Transverse colon (tissue), 4 donors: Measurements from ENCODE around the gene TCL1B. TPM values are rescaled to one million over a fixed set of nuclear protein-coding genes. Genes with fewer than 3 reads are reported as not detected.
"Not testable (repeated sequence)": the region's sequence is repeated elsewhere in the genome, so short reads cannot be mapped to it uniquely, and the experiment has no call there.

Experiments used
- DNase-seq: peaks from one replicate; pipeline ENCODE4 v3.0.0-alpha.2; 2019
- H3K27ac ChIP-seq, 4 donors: fragments of 200-600 bp; sonication (generic); 2 replicates each; pipeline ENCODE4 v1.5.1; 2016 to 2018; ENCODE audit warnings: inconsistent platforms in 4 of 4
- H3K27me3 ChIP-seq: fragments of 200-600 bp; sonication (generic); 2 replicates; pipeline ENCODE4 v1.5.1; 2017; ENCODE audit warnings: inconsistent platforms
- H3K36me3 ChIP-seq, 4 donors: fragments of 200-600 bp; sonication (generic); 2 replicates each; pipeline ENCODE4 v1.5.1; 2017 to 2019; ENCODE audit warnings: inconsistent platforms in 4 of 4
- H3K4me1 ChIP-seq, 4 donors: fragments of 200-600 bp; sonication (generic); 2 replicates each; pipeline ENCODE4 v1.5.1; 2017 to 2020; ENCODE audit warnings: inconsistent platforms in 4 of 4
- H3K4me3 ChIP-seq, 4 donors: fragments of 200-600 bp; sonication (generic); 1 replicate in 1 of 4; 2 replicates in 3 of 4; pipeline versions ENCODE4 v1.5.1 to v1.6.1; 2017 to 2019; ENCODE audit warnings: inconsistent platforms in 4 of 4
- H3K9me3 ChIP-seq, 2 donors: fragments of 200-600 bp; sonication (generic); 2 replicates each; pipeline ENCODE4 v1.5.1; 2017 to 2019; ENCODE audit warnings: inconsistent platforms in 2 of 2
- EP300 ChIP-seq: sonication (generic); formaldehyde crosslinking; IDR thresholded peaks from one replicate; pipeline ENCODE4 v1.6.1; 2017; ENCODE audit warnings: antibody characterized with exemption, low read depth
- POLR2A ChIP-seq: fragments of 450-650 bp; IDR thresholded peaks from one replicate; pipeline ENCODE4 v1.6.1; 2016; ENCODE audit warnings: antibody characterized with exemption, mild to moderate bottlenecking, moderate library complexity
- POLR2AphosphoS5 ChIP-seq, 3 donors: sonication (generic); formaldehyde crosslinking; IDR thresholded peaks; one replicate each; pipeline ENCODE4 v1.6.1; 2016; ENCODE audit warnings: antibody characterized with exemption in 3 of 3
- WGBS, 2 donors: methylation state at CpG; one replicate each; pipeline ENCODE4 v1.1.5; 2018; ENCODE audit warnings: low coverage in 1 of 2; 5-methylcytosine and 5-hydroxymethylcytosine counted together
- in situ Hi-C, 4 donors: fragments of 200-750 bp; cut with MboI; loops; one replicate each; pipeline versions ENCODE4 v1.15.0 to v1.15.1; 2017; ENCODE audit warnings: low sequenced_read_pairs in 3 of 4, low pct_ligation_motif_present in 1 of 4, low pct_unique_long_range_greater_than_20kb in 1 of 4
- intact Hi-C: fragments of 100-400 bp; cut with DNase I; formaldehyde crosslinking; loops from one replicate; pipeline ENCODE4 v1.15.1; 2023; ENCODE audit warnings: low total_unique reads
- total RNA-seq, 4 donors: library from RNA; depleted of rRNA; stranded (reverse); fragments of >200 nt; gene quantifications; one replicate each; pipeline ENCODE4 v1.1.0, GENCODE V29; 2016
- TF ChIP-seq, protein P1 (sequence below), 5 experiments: fragments of 200-600 bp in 3 of 5; fragments of 450-650 bp in 2 of 5; sonication (generic) in 3 of 5; IDR thresholded peaks; 1 replicate in 2 of 5; 2 replicates in 3 of 5; pipeline ENCODE4 v1.5.1; 2016 to 2017; ENCODE audit warnings: antibody characterized with exemption in 5 of 5, inconsistent platforms in 3 of 5, mild to moderate bottlenecking in 2 of 5, moderate library complexity in 1 of 5

TCL1B gene
- total RNA-seq, 4 donors from 2014 or later, result 0.64 TPM; not detected in 3

DNA sequence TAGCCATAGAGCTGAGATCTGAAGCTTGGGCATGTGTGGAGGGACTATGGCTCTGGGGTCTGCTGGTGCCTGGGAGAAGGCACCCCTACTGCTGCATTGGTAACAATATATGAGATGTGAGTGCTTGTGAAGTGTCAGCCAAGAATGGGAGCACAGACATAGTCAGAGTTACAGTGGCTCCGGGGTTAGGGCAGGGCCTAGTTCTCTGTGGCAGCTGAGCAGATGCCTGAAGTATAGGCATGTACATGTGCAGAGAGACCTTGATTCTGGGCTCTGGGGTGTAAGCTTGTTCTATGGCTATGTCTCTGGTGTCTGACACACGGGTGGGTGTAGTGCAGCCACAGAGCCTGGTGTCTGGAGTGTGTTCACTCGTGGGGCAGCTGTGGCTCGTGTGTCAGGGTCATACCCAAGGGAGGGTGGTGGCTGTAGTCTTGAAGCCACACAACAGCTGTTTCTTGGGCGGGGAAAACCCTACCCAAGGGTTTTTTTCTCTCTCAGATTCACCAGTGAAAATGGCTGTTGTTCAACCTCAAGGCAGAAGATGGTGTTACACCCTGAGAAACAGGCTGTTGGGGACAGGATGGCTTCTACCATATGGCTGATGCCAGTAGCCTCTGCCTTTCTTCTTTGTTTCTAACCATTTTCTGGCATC lies 39.6 kb downstream of the TCL1B start:
- peaks cover 5 to 8% of the 10 kb centered on the region in 2 donors for H3K9me3 ChIP-seq
- WGBS, 2 donors, result 40 to 51% methylated on average over 1 to 5 of the region's 5 CpGs
- DNase-seq, result no peak
- in situ Hi-C loops (no loop called here), intact Hi-C loops (no loop called here)
- H3K4me1 ChIP-seq, result no peaks in the 10 kb centered on the region
- H3K27ac ChIP-seq, result no peak overlapping the region
- no peaks in the 10 kb centered on the region for H3K27me3 ChIP-seq
- H3K4me3 ChIP-seq, result no peak overlapping the region
- H3K36me3 ChIP-seq, result no peaks in the 10 kb centered on the region
- TF ChIP-seq EP300 (no peak), POLR2AphosphoS5 (IDR thresholded peaks at IDR 0.05) (no peak), POLR2A (no peak)
- TF ChIP-seq, protein P1, sequence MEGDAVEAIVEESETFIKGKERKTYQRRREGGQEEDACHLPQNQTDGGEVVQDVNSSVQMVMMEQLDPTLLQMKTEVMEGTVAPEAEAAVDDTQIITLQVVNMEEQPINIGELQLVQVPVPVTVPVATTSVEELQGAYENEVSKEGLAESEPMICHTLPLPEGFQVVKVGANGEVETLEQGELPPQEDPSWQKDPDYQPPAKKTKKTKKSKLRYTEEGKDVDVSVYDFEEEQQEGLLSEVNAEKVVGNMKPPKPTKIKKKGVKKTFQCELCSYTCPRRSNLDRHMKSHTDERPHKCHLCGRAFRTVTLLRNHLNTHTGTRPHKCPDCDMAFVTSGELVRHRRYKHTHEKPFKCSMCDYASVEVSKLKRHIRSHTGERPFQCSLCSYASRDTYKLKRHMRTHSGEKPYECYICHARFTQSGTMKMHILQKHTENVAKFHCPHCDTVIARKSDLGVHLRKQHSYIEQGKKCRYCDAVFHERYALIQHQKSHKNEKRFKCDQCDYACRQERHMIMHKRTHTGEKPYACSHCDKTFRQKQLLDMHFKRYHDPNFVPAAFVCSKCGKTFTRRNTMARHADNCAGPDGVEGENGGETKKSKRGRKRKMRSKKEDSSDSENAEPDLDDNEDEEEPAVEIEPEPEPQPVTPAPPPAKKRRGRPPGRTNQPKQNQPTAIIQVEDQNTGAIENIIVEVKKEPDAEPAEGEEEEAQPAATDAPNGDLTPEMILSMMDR (IDR thresholded peaks at IDR 0.05), result no peak

DNA sequence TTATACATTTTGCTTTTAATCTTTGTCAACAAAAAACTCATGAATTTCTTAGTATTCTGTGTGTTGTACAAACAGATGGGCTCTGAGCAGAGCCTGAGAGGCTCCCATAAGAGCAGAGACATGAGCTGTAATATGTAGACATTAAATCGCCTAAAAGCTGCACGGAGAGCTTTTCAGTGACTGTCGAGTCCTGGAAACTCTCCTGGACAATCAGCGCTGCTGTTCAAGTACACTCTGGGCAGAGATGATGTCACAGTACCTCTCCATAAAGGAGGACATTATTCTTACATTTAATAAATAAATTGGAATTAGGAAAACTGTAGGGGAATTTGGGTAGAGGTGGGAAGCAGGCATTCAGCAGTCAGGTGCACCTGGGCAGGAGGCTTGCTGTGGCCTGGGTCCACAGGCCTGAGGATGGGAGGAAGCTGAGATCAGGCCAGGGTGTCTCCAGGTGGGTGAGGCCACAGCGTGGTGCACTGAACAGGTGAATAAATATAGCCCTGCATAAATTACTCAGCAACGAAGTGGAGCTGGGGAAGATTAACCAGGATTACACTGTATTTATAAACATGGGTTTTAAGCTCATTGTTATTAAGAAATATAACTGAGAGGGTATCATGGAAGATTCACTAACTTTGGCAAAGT lies 41.0 kb downstream of the TCL1B start:
- intact Hi-C loops, result no loop called here
- in situ Hi-C loops, result no loop called here
- no peak for DNase-seq
- TF ChIP-seq POLR2A, result no peak
- TF ChIP-seq, protein P1 (IDR thresholded peaks at IDR 0.05), result no peak
- TF ChIP-seq EP300, result no peak
- no peak for TF ChIP-seq POLR2AphosphoS5 (IDR thresholded peaks at IDR 0.05)
- Histone ChIP-seq H3K27ac (no peak overlapping the region), H3K27me3 (no peaks in the 10 kb centered on the region), H3K4me1 (no peaks in the 10 kb centered on the region), H3K9me3 (peaks cover 2 to 8% of the 10 kb centered on the region in 2 donors), H3K36me3 (no peaks in the 10 kb centered on the region), H3K4me3 (no peak overlapping the region)
- 61 to 62% methylated on average over 3 to 6 of the region's 6 CpGs for WGBS, 2 donors

DNA sequence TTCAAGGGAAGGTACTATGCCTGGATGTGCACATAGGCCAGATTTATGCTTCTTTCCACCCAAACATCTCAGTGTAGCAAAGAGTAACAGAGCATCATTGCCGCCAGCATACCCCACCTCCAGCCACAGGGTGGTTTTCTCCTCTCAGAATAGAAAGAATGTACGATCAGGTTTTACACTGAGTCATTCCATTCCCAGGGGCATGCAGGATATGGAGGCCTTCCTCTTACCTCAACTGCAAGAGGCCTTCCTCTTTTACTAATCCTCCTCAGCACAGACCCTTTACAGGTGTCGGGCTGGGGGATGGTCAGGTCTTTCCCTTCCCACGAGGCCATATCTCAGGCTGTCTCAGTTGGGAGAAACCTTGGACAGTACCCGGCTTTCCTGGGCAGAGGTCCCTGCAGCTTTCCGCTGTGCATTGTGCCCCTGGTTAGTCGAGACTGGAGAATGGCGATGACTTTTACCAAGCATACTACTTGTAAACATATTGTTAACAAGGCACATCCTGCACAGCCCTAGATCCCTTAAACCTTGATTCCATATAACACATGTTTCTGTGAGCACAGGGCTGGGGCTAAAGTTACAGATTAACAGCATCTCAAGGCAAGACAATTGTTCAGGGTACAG lies 43.3 kb downstream of the TCL1B start:
- H3K4me1 ChIP-seq, H3K36me3 ChIP-seq, H3K27ac ChIP-seq, intact Hi-C loops, H3K27me3 ChIP-seq, in situ Hi-C loops, DNase-seq, H3K9me3 ChIP-seq, H3K4me3 ChIP-seq: not testable (repeated sequence)
- 56 to 69% methylated on average over 4 to 8 of the region's 8 CpGs for WGBS, 2 donors

DNA sequence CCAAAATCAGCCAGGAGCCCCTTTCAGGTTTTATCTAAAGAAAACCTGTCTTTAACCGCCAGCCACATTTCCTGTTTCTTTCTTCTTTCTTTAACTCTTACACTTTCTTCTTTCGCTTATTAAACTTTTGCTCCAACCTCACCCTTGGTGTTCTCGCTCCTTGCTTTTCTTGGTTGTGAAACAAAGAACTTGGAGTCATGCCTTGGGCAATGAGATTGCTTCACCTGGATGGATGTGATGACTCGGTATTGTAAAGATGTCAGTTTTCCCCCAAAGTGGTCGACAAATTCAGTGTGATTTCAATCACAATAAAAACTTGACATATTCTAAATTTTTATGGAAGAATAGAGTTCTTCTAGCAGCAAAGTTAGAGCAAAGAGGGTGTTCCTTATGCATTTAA lies 43.9 kb downstream of the TCL1B start:
- Histone ChIP-seq H3K27ac (no peak overlapping the region), H3K4me3 (no peak overlapping the region), H3K9me3 (no peaks in the 10 kb centered on the region), H3K36me3 (no peaks in the 10 kb centered on the region), H3K4me1 (no peaks in the 10 kb centered on the region), H3K27me3 (no peaks in the 10 kb centered on the region)
- intact Hi-C loops, result no loop called here
- in situ Hi-C loops, result no loop called here
- no peak for DNase-seq
- 77 to 78% methylated on average over 5 of the region's 5 CpGs for WGBS, 2 donors
- TF ChIP-seq POLR2A (no peak), POLR2AphosphoS5 (IDR thresholded peaks at IDR 0.05) (no peak)
- TF ChIP-seq, protein P1 (IDR thresholded peaks at IDR 0.05), result no peak
